GM12878 (cell line): ENCODE data around the gene MRTFB. TPM values are rescaled to one million over a fixed set of nuclear protein-coding genes. Genes with fewer than 3 reads are reported as not detected.

Experiments used
- ATAC-seq: fragments of 200-7000 bp; cut with Tn5 transposase; 3 replicates; pipeline ENCODE4 v1.9.1; 2020; ENCODE audit warnings: mild to moderate bottlenecking, moderate library complexity
- BruUV-seq: library from RNA; stranded (reverse); fragments of 400-500 nt; replicated peaks from 2 replicates; lab custom pipeline; 2021; lab: Mats Ljungman, UMichigan
- CTCF ChIA-PET: fragments of 300-600 bp; sonication (Branson Sonifier 250); formaldehyde crosslinking; extraction: SDS; loops from one replicate; lab custom pipeline; 2021; ENCODE audit warnings: inconsistent platforms; lab: Yijun Ruan, JAX
- POLR2A ChIA-PET: fragments of 350-600 bp; formaldehyde crosslinking; extraction: SDS; loops from one replicate; lab custom pipeline; 2021; ENCODE audit warnings: inconsistent platforms; lab: Charles Lee
- RAD21 ChIA-PET: fragments of 300-600 bp; sonication (Branson Sonifier 250); formaldehyde crosslinking; loops from one replicate; lab custom pipeline; 2023; ENCODE audit warnings: antibody characterized with exemption; ENCODE audit not compliant: unreplicated experiment; lab: Charles Lee
- SMC1A ChIA-PET: fragments of 300-600 bp; sonication (Branson Sonifier 250); formaldehyde crosslinking; loops from one replicate; lab custom pipeline; 2023; ENCODE audit not compliant: unreplicated experiment, uncharacterized antibody; lab: Charles Lee
- DNase-seq: peaks from one replicate; pipeline ENCODE4 v3.0.0-alpha.2; 2011; ENCODE audit warnings: low read depth, low spot score
- FAIRE-seq: peaks from 3 replicates; lab custom pipeline; 2011; peaks lifted over from hg19 to GRCh38; lab: Jason Lieb, UNC
- H2AFZ ChIP-seq: 2 replicates; pipeline ENCODE4 v1.6.0; 2011; ENCODE audit warnings: low read depth, low read length, control low read depth; ENCODE audit not compliant: control insufficient read depth
- H3K27ac ChIP-seq: 2 replicates; pipeline ENCODE4 v1.5.1; 2011; ENCODE audit warnings: control low read depth; ENCODE audit not compliant: control insufficient read depth, insufficient read depth
- H3K27me3 ChIP-seq, 2 experiments: replicated peaks in 1 of 2; 2 replicates each; pipeline versions ENCODE4 v1.6.0 to v1.6.1; 2011; ENCODE audit warnings: low read length in 1 of 2; ENCODE audit not compliant: control insufficient read depth in 2 of 2, insufficient read depth in 2 of 2
- H3K36me3 ChIP-seq, 2 experiments: 2 replicates each; pipeline ENCODE4 v1.5.1; 2011; ENCODE audit warnings: low read length in 1 of 2; ENCODE audit not compliant: control insufficient read depth in 2 of 2, insufficient read depth in 2 of 2
- H3K4me1 ChIP-seq: 2 replicates; pipeline ENCODE4 v1.6.1; 2011; ENCODE audit warnings: mild to moderate bottlenecking, low read length, moderate library complexity, mixed read lengths; ENCODE audit not compliant: control insufficient read depth, insufficient read depth
- H3K4me2 ChIP-seq: 2 replicates; pipeline ENCODE4 v1.6.0; 2011; ENCODE audit warnings: control low read depth; ENCODE audit not compliant: control insufficient read depth, insufficient read depth
- H3K4me3 ChIP-seq: fragments of 200-600 bp; sonication (generic); 2 replicates; pipeline ENCODE4 v1.5.1; 2016
- H3K79me2 ChIP-seq: 2 replicates; pipeline ENCODE4 v1.6.0; 2011; ENCODE audit warnings: low read length; ENCODE audit not compliant: control insufficient read depth, insufficient read depth
- H3K9ac ChIP-seq: 2 replicates; pipeline ENCODE4 v1.8.0; 2011; ENCODE audit warnings: low read length, control low read depth, mixed read lengths; ENCODE audit not compliant: control insufficient read depth, insufficient read depth
- H3K9me3 ChIP-seq: replicated peaks from 3 replicates; pipeline ENCODE4 v1.5.1; 2011; ENCODE audit warnings: mild to moderate bottlenecking, low read length; ENCODE audit not compliant: control insufficient read depth, insufficient read depth
- H4K20me1 ChIP-seq: 2 replicates; pipeline ENCODE4 v1.6.0; 2011; ENCODE audit not compliant: control insufficient read depth, insufficient read depth
- ATF7 ChIP-seq: fragments of 450-650 bp; IDR thresholded peaks from 2 replicates; pipeline ENCODE4 v1.6.1; 2016; ENCODE audit warnings: low read depth, mild to moderate bottlenecking
- BCL11A ChIP-seq: IDR thresholded peaks from 2 replicates; pipeline ENCODE4 v1.6.1; 2011; ENCODE audit warnings: low read depth, low read length
- CBFB ChIP-seq: IDR thresholded peaks from 2 replicates; pipeline ENCODE4 v1.6.1; 2016; ENCODE audit warnings: antibody characterized with exemption, low read depth
- EP300 ChIP-seq, 2 experiments: fragments of 150-350 bp in 1 of 2; IDR thresholded peaks; 2 replicates each; pipeline ENCODE4 v1.6.1; 2011 to 2012; ENCODE audit warnings: low read depth in 2 of 2, low read length in 2 of 2, borderline replicate concordance in 1 of 2, improper control_type of control experiment in 1 of 2, inconsistent platforms in 1 of 2; ENCODE audit not compliant: control insufficient read depth in 1 of 2
- JUND ChIP-seq: IDR thresholded peaks from 2 replicates; pipeline ENCODE4 v1.6.1; 2012; ENCODE audit warnings: low read depth, mild to moderate bottlenecking, low read length, improper control_type of control experiment, moderate library complexity
- NBN ChIP-seq: fragments of 450-650 bp; IDR thresholded peaks from 2 replicates; pipeline ENCODE4 v1.6.1; 2016
- NFXL1 ChIP-seq: fragments of 450-650 bp; IDR thresholded peaks from 2 replicates; pipeline ENCODE4 v1.6.1; 2017; ENCODE audit warnings: antibody characterized with exemption, mild to moderate bottlenecking, borderline replicate concordance
- POU2F2 ChIP-seq: IDR thresholded peaks from 3 replicates; pipeline ENCODE4 v1.6.1; 2011; ENCODE audit warnings: low read depth, mild to moderate bottlenecking, low read length, borderline replicate concordance
- SMAD1 ChIP-seq: fragments of 450-650 bp; IDR thresholded peaks from 2 replicates; pipeline ENCODE4 v1.6.1; 2018; ENCODE audit warnings: mild to moderate bottlenecking, low read depth; ENCODE audit not compliant: partially characterized antibody
- SMC3 ChIP-seq: IDR thresholded peaks from 2 replicates; pipeline ENCODE4 v1.6.1; 2011; ENCODE audit warnings: low read length, improper control_type of control experiment, borderline replicate concordance
- SREBF2 ChIP-seq: IDR thresholded peaks from 2 replicates; pipeline ENCODE4 v1.6.1; 2012; ENCODE audit warnings: mild to moderate bottlenecking, low read length
- SRF ChIP-seq, 2 experiments: IDR thresholded peaks; 2 replicates each; pipeline ENCODE4 v1.6.1; 2011; ENCODE audit warnings: low read depth in 2 of 2, low read length in 2 of 2, mild to moderate bottlenecking in 1 of 2, moderate library complexity in 1 of 2
- TCF3 ChIP-seq: IDR thresholded peaks from 2 replicates; pipeline ENCODE4 v1.6.1; 2012; ENCODE audit warnings: low read depth, mild to moderate bottlenecking, low read length, borderline replicate concordance; ENCODE audit not compliant: insufficient read depth
- TCF7 ChIP-seq: IDR thresholded peaks from 2 replicates; pipeline ENCODE4 v1.6.1; 2014; ENCODE audit warnings: antibody characterized with exemption, borderline replicate concordance
- in situ Hi-C: fragments of 300-500 bp; cut with MboI; formaldehyde crosslinking; loops from 9 replicates; pipeline ENCODE4 v1.14.3; 2018; ENCODE audit warnings: mixed read lengths
- intact Hi-C: fragments of 100-400 bp; cut with micrococcal nuclease; formaldehyde crosslinking; loops from one replicate; pipeline ENCODE4 v1.14.2; 2022; ENCODE audit not compliant: unreplicated experiment
- polyA plus RNA-seq, 11 experiments: library from polyadenylated mRNA; depleted of rRNA in 4 of 11; unstranded in 6 of 11; stranded (reverse) in 5 of 11; fragments of >200 nt; fragmentation: Nextera tagmentation in 4 of 11; fragmentation: Illumina TruSeq in 1 of 11; extraction: Ambion mirVana in 4 of 11; extraction: Trizol in 1 of 11; gene quantifications; 1 replicate in 1 of 11; 2 replicates in 10 of 11; pipeline versions ENCODE4 v1.2.1 to v1.2.3, GENCODE V29; 2011 to 2016; ENCODE audit warnings: inconsistent platforms in 2 of 11, missing spikeins in 2 of 11, low read depth in 1 of 11
- total RNA-seq, 4 experiments: library from RNA; depleted of rRNA in 3 of 4; stranded (reverse); fragments of >200 nt in 3 of 4; fragmentation: Illumina TruSeq in 1 of 4; extraction: Trizol in 1 of 4; gene quantifications; 2 replicates each; pipeline versions ENCODE4 v1.2.1 to v1.2.3, GENCODE V29; 2013 to 2021
- TF ChIP-seq, protein P1 (sequence below): fragments of 450-650 bp; IDR thresholded peaks from 2 replicates; pipeline ENCODE4 v1.6.1; 2014; ENCODE audit warnings: mild to moderate bottlenecking
- TF ChIP-seq, protein P2 (sequence below): IDR thresholded peaks from 2 replicates; pipeline ENCODE4 v1.6.1; 2011; ENCODE audit warnings: mild to moderate bottlenecking, low read depth, low read length, moderate library complexity; ENCODE audit not compliant: insufficient replicate concordance
- TF ChIP-seq, protein P3 (sequence below): fragments of 450-650 bp; conservative IDR thresholded peaks from 2 replicates; pipeline ENCODE4 v1.6.1; 2017; ENCODE audit warnings: mild to moderate bottlenecking, moderate library complexity
- TF ChIP-seq, protein P4 (sequence below): fragments of 150-350 bp; IDR thresholded peaks from 2 replicates; pipeline ENCODE4 v1.6.1; 2014; ENCODE audit warnings: mild to moderate bottlenecking, low read depth, low read length

The MRTFB gene
- total and polyA plus RNA-seq, 10 of the 15 experiments (the other 5 are each of a cell fraction or from before 2014, with no cell fraction given) = 2.1 to 14.3 (median 8.0) TPM

DNA sequence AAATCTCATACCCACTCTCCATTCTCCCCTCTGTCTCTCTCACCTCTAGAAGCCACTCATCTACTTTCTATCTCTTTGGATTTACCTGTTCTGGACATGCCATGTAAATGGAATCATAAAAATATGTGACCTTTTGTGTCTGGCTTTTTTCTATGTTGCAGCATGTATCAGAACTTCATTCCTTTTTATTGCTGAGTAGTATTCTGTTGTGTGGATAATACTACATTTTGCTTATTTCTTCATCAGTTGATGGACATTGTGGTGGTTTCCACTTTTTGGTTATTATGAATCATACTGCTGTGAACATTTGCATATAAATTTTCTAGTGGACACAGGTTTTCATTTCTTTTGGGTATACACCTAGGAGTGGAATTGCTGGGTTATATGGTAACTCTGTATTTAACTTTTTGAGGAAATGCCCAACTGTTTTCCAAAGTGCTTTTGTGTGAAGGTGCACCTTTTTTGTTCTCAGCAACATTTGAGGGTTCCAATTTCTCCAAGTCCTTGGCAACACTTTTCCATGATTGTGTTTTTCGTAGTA is 18.2 kb downstream of the MRTFB start (continued):
- TF ChIP-seq, protein P1, sequence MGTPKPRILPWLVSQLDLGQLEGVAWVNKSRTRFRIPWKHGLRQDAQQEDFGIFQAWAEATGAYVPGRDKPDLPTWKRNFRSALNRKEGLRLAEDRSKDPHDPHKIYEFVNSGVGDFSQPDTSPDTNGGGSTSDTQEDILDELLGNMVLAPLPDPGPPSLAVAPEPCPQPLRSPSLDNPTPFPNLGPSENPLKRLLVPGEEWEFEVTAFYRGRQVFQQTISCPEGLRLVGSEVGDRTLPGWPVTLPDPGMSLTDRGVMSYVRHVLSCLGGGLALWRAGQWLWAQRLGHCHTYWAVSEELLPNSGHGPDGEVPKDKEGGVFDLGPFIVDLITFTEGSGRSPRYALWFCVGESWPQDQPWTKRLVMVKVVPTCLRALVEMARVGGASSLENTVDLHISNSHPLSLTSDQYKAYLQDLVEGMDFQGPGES = no peak
- TF ChIP-seq CBFB (no peak), SMC3 (no peak), NBN (no peak)

DNA sequence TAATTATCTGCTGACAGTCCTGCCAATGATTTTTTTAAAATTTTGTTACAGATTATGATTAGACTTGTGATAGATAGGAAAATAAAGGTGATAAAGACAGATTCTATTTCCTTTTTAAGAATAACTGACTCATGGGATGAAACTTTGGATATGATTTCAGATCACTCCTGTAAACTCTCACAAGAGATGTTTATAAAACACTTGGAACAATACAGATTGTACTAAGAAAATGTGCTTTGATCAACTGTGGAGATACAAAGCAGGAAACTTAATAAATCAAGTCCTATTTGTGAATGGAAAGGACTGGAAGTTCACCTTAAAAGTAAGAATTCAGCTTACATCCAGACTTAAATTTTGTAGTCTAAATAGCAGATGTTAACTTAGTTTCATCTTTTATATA is 21.4 kb downstream of the MRTFB start:
- H2AFZ ChIP-seq = no peak overlapping the region
- H3K9ac ChIP-seq = no peak overlapping the region
- intact Hi-C loops (no loop called here), in situ Hi-C loops (no loop called here)
- RAD21 ChIA-PET = no interaction called here
- H3K4me1 ChIP-seq = no peaks in the 10 kb centered on the region
- CTCF ChIA-PET = interaction anchor here (0.7 to 1.4 kb wide), 2 partner anchors 157 to 395 kb away, joined by 3 to 5 read pairs; no protein-coding TSS in a partner anchor
- H3K36me3 ChIP-seq = no peaks in the 10 kb centered on the region; a peak in 1 of 4 replicates
- ATAC-seq = no peak
- no peak for DNase-seq
- no peak overlapping the region for H3K4me3 ChIP-seq
- BruUV-seq = no TSS peak
- H3K9me3 ChIP-seq = no peaks in the 10 kb centered on the region; the same call in 2 of the 3 replicates
- no peak overlapping the region for H3K27ac ChIP-seq
- no peaks in the 10 kb centered on the region for H3K27me3 ChIP-seq
- no peaks in the 10 kb centered on the region for H3K79me2 ChIP-seq
- SMC1A ChIA-PET = interaction anchor here (2.7 kb wide), 1 partner anchor 11 kb away, joined by 25 read pairs; no protein-coding TSS in a partner anchor
- no peaks in the 10 kb centered on the region for H4K20me1 ChIP-seq
- POLR2A ChIA-PET = interaction anchor here (0.6 kb wide), 1 partner anchor 75 kb away, joined by 3 read pairs; no protein-coding TSS in a partner anchor
- no peak for FAIRE-seq
- H3K4me2 ChIP-seq = no peak overlapping the region
- no peak for TF ChIP-seq SMAD1
- TF ChIP-seq POU2F2 = no peak
- no peak for TF ChIP-seq SRF (IDR thresholded peaks at IDR 0.05; ENCODE audit: low read depth in 2 of 2, low read length in 2 of 2)
- TF ChIP-seq, protein P2, sequence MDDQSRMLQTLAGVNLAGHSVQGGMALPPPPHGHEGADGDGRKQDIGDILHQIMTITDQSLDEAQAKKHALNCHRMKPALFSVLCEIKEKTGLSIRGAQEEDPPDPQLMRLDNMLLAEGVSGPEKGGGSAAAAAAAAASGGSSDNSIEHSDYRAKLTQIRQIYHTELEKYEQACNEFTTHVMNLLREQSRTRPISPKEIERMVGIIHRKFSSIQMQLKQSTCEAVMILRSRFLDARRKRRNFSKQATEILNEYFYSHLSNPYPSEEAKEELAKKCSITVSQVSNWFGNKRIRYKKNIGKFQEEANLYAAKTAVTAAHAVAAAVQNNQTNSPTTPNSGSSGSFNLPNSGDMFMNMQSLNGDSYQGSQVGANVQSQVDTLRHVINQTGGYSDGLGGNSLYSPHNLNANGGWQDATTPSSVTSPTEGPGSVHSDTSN = no peak
- no peak for TF ChIP-seq ATF7
- TF ChIP-seq BCL11A = no peak
- TF ChIP-seq SREBF2 = no peak
- TF ChIP-seq, protein P3, sequence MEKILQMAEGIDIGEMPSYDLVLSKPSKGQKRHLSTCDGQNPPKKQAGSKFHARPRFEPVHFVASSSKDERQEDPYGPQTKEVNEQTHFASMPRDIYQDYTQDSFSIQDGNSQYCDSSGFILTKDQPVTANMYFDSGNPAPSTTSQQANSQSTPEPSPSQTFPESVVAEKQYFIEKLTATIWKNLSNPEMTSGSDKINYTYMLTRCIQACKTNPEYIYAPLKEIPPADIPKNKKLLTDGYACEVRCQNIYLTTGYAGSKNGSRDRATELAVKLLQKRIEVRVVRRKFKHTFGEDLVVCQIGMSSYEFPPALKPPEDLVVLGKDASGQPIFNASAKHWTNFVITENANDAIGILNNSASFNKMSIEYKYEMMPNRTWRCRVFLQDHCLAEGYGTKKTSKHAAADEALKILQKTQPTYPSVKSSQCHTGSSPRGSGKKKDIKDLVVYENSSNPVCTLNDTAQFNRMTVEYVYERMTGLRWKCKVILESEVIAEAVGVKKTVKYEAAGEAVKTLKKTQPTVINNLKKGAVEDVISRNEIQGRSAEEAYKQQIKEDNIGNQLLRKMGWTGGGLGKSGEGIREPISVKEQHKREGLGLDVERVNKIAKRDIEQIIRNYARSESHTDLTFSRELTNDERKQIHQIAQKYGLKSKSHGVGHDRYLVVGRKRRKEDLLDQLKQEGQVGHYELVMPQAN = no peak
- TF ChIP-seq EP300 (IDR thresholded peaks at IDR 0.05; ENCODE audit: borderline replicate concordance in 1 of 2, control insufficient read depth in 1 of 2, low read depth in 2 of 2, low read length in 2 of 2) = no peak
- no peak for TF ChIP-seq JUND
- no peak for TF ChIP-seq NFXL1
- no peak for TF ChIP-seq TCF3
- TF ChIP-seq TCF7 = no peak
- TF ChIP-seq, protein P4, sequence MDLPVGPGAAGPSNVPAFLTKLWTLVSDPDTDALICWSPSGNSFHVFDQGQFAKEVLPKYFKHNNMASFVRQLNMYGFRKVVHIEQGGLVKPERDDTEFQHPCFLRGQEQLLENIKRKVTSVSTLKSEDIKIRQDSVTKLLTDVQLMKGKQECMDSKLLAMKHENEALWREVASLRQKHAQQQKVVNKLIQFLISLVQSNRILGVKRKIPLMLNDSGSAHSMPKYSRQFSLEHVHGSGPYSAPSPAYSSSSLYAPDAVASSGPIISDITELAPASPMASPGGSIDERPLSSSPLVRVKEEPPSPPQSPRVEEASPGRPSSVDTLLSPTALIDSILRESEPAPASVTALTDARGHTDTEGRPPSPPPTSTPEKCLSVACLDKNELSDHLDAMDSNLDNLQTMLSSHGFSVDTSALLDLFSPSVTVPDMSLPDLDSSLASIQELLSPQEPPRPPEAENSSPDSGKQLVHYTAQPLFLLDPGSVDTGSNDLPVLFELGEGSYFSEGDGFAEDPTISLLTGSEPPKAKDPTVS = no peak
